Astrocyte (in vitro differentiated cells and primary cell): ENCODE measurements around the gene CXCL11.
"Not testable (repeated sequence)": the region's sequence is repeated elsewhere in the genome, so short reads cannot be mapped to it uniquely, and the experiment has no call there.

Source experiments
- EZH2 ChIP-seq: IDR thresholded peaks from 2 replicates; pipeline ENCODE4 v1.6.1; 2012; ENCODE audit warnings: mild to moderate bottlenecking, low read length, inconsistent platforms; ENCODE audit not compliant: insufficient read depth
- TF ChIP-seq, protein P1 (sequence below): IDR thresholded peaks from 2 replicates; pipeline ENCODE4 v1.5.1; 2011; ENCODE audit warnings: low read depth, mild to moderate bottlenecking, inconsistent platforms, low read length, moderate library complexity; ENCODE audit not compliant: insufficient read depth

DNA sequence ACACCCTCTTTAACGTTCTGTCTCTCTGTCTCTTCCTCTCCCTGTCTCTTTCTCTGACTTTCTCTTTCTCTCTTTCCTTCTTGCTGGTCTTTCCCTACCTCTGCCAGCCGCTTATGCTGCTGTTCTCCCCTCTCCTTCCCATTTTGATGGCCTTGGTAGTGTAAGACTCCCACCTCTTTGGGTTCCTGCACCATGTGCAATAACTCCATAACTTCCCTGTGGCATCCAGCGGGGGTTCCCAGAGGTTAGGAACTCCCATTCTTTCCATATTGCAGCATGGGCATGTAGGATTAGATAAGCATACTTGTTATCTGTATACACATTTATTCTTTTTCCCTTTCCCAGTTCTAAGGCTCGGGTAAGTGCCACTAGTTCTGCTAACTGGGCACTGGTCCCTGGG, 8.8 kb upstream of the CXCL11 start:
- TF ChIP-seq, protein P1, sequence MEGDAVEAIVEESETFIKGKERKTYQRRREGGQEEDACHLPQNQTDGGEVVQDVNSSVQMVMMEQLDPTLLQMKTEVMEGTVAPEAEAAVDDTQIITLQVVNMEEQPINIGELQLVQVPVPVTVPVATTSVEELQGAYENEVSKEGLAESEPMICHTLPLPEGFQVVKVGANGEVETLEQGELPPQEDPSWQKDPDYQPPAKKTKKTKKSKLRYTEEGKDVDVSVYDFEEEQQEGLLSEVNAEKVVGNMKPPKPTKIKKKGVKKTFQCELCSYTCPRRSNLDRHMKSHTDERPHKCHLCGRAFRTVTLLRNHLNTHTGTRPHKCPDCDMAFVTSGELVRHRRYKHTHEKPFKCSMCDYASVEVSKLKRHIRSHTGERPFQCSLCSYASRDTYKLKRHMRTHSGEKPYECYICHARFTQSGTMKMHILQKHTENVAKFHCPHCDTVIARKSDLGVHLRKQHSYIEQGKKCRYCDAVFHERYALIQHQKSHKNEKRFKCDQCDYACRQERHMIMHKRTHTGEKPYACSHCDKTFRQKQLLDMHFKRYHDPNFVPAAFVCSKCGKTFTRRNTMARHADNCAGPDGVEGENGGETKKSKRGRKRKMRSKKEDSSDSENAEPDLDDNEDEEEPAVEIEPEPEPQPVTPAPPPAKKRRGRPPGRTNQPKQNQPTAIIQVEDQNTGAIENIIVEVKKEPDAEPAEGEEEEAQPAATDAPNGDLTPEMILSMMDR = not testable (repeated sequence)
- not testable (repeated sequence) for TF ChIP-seq EZH2
